Lung (tissue), 12 donors: ENCODE results near the gene CLDN17. TPM values are rescaled to one million over a fixed set of nuclear protein-coding genes. Genes with fewer than 3 reads are reported as not detected.

Source experiments
- ATAC-seq: fragments of 200-7000 bp; cut with Tn5 transposase; one replicate; pipeline ENCODE4 v1.9.1; 2020; ENCODE audit warnings: moderate number of reproducible peaks; ENCODE audit not compliant: insufficient read depth, low FRiP score
- DNase-seq, 3 donors: peaks; one replicate each; pipeline ENCODE4 v3.0.0-alpha.2; 2013 to 2017
- H3K27ac ChIP-seq, 2 donors: one replicate each; pipeline ENCODE4 v1.5.1; 2013; ENCODE audit warnings: mild to moderate bottlenecking in 2 of 2, moderate library complexity in 2 of 2, control low read depth in 1 of 2, inconsistent platforms in 1 of 2, low read depth in 1 of 2, low read length in 1 of 2
- H3K27me3 ChIP-seq, 3 donors: one replicate each; pipeline ENCODE4 v1.5.1; 2013; ENCODE audit warnings: low read length in 2 of 3; ENCODE audit not compliant: control insufficient read depth in 3 of 3, insufficient read depth in 3 of 3
- H3K36me3 ChIP-seq, 4 donors: one replicate each; pipeline ENCODE4 v1.5.1; 2013; ENCODE audit warnings: low read length in 4 of 4, mild to moderate bottlenecking in 1 of 4, moderate library complexity in 1 of 4; ENCODE audit not compliant: control insufficient read depth in 4 of 4, insufficient read depth in 4 of 4
- H3K4me1 ChIP-seq, 5 donors: one replicate each; pipeline ENCODE4 v1.5.1; 2013; ENCODE audit warnings: low read length in 5 of 5, mild to moderate bottlenecking in 2 of 5, moderate library complexity in 1 of 5; ENCODE audit not compliant: control insufficient read depth in 5 of 5, insufficient read depth in 5 of 5
- H3K4me3 ChIP-seq: one replicate; pipeline ENCODE4 v1.5.1; 2013; ENCODE audit warnings: mild to moderate bottlenecking, control low read depth, moderate library complexity
- H3K9ac ChIP-seq, 2 donors: one replicate each; pipeline ENCODE4 v1.5.1; 2013; ENCODE audit warnings: low read length in 2 of 2, control low read depth in 1 of 2; ENCODE audit not compliant: insufficient read depth in 1 of 2
- H3K9me3 ChIP-seq, 4 donors: one replicate each; pipeline ENCODE4 v1.5.1; 2013; ENCODE audit warnings: low read length in 3 of 4, mild to moderate bottlenecking in 1 of 4, moderate library complexity in 1 of 4; ENCODE audit not compliant: control insufficient read depth in 4 of 4, insufficient read depth in 3 of 4
- WGBS, 2 donors: extraction: QIAGEN DNeasy Blood & Tissue Kit; methylation state at CpG; one replicate each; pipeline ENCODE4 v1.1.7; 2013; 5-methylcytosine and 5-hydroxymethylcytosine counted together
- polyA plus RNA-seq, 2 donors: library from polyadenylated mRNA; stranded (reverse); fragments of 200-250 nt; gene quantifications; one replicate each; pipeline ENCODE4 v1.2.1, GENCODE V29; 2013
- total RNA-seq, 2 donors: library from RNA; depleted of rRNA in 1 of 2; stranded (reverse); fragments of >200 nt in 1 of 2; gene quantifications; one replicate each; pipeline ENCODE4 v1.2.1, GENCODE V29; 2014 to 2021
- TF ChIP-seq, protein P1 (sequence below): IDR thresholded peaks from 2 replicates; pipeline ENCODE4 v1.5.1; 2012; ENCODE audit warnings: mild to moderate bottlenecking; ENCODE audit errors: control extremely low read depth, extremely low read depth
- donor health status: control.
- donor health status: control.
- donor health status: Bipolar disorder and iron deficiency.
- donor health status: healthy.
- donor health status: DM: yes; HTN: yes; CAD: no.

The CLDN17 gene
- total and polyA plus RNA-seq, 4 donors, result not detected

DNA sequence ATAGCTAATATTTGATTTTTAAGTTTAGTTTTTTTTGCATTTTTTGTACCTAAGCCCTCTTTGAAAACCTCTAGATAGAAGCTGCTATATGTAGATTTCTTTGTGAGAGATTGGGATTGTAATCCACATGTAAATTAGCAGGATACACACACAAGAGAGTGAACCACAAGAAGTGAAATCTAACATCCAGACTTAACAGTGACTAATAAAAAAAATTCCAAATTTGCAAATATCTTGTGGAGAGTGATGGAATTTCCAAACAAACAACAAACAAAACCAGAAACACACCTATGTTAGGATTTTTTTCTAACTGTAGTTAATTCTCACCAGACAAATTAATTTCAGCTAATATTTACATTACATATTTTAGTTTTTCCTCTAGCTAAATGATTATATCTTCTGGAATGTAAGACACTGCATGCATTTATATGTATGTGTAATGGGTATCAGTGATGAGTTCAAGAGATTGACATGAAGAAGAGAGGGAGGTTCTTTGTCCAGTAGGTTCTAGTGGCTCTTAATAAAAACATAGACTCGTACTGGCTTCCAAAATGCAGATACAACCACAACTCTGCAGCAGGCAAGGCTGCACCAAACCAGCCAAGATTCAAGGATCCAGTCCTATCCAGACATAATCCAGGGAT lies 12.8 kb downstream of the CLDN17 start:
- no peaks in the 10 kb centered on the region for H3K9me3 ChIP-seq
- H3K36me3 ChIP-seq, result no peaks in the 10 kb centered on the region
- no peak overlapping the region for H3K9ac ChIP-seq
- 57 to 75% methylated on average over 1 of the region's 1 CpG for WGBS, 2 donors
- no peaks in the 10 kb centered on the region for H3K27me3 ChIP-seq
- ATAC-seq, result no peak
- DNase-seq, result no peak
- H3K27ac ChIP-seq, result no peak overlapping the region
- H3K4me3 ChIP-seq, result no peak overlapping the region
- TF ChIP-seq, protein P1, sequence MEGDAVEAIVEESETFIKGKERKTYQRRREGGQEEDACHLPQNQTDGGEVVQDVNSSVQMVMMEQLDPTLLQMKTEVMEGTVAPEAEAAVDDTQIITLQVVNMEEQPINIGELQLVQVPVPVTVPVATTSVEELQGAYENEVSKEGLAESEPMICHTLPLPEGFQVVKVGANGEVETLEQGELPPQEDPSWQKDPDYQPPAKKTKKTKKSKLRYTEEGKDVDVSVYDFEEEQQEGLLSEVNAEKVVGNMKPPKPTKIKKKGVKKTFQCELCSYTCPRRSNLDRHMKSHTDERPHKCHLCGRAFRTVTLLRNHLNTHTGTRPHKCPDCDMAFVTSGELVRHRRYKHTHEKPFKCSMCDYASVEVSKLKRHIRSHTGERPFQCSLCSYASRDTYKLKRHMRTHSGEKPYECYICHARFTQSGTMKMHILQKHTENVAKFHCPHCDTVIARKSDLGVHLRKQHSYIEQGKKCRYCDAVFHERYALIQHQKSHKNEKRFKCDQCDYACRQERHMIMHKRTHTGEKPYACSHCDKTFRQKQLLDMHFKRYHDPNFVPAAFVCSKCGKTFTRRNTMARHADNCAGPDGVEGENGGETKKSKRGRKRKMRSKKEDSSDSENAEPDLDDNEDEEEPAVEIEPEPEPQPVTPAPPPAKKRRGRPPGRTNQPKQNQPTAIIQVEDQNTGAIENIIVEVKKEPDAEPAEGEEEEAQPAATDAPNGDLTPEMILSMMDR, result no peak
- H3K4me1 ChIP-seq, result no peaks in the 10 kb centered on the region

DNA sequence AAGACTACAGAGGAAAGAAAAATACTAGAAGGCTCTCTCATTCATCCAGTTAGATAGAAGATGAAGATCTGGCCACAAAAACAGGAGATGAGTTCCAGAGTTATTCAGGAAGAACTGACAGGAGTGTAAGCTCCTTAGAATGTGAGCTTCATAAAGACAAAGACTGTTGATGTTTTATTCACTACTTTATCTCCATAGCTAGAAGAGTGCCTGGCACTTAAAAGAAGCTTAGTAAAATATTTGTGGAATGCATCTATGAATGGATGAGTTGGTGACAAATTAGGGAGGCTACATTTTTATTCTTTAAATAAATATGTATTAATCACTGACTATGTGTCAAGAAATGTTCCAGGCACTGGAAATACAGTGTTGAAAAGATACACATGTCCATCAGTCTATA lies 13.8 kb downstream of the CLDN17 start:
- TF ChIP-seq, protein P1, result no peak
- no peaks in the 10 kb centered on the region for H3K9me3 ChIP-seq
- H3K9ac ChIP-seq, result no peak overlapping the region
- no peaks in the 10 kb centered on the region for H3K27me3 ChIP-seq
- no peak for DNase-seq
- ATAC-seq, result no peak
- H3K4me1 ChIP-seq, result no peaks in the 10 kb centered on the region
- H3K36me3 ChIP-seq, result no peaks in the 10 kb centered on the region
- no peak overlapping the region for H3K27ac ChIP-seq
- no peak overlapping the region for H3K4me3 ChIP-seq

DNA sequence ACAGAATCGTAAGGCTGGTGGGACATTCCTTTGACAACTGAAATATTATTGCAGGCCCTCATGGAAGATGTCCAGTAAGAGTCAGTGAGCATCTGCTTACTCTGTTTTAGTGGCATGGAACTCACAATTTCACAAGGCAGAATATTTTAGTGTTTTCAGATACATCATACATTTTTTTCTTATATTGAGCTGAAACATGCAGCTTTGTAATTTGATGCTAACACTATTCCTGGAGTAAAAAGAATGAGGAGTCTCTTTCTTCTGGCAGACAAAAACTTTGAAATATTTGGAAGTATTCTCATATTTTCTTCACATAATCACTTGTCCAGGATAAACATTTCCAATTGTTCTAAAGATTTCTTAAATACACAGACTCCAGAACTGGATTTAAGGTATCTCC lies 17.7 kb downstream of the CLDN17 start:
- no peak overlapping the region for H3K9ac ChIP-seq
- no peaks in the 10 kb centered on the region for H3K36me3 ChIP-seq
- no peak overlapping the region for H3K4me3 ChIP-seq
- DNase-seq (no peak), ATAC-seq (no peak)
- no peaks in the 10 kb centered on the region for H3K9me3 ChIP-seq
- H3K27me3 ChIP-seq, result no peaks in the 10 kb centered on the region
- no peak overlapping the region for H3K27ac ChIP-seq
- H3K4me1 ChIP-seq, result no peaks in the 10 kb centered on the region
- WGBS, 2 donors, result 80 to 82% methylated on average over 1 of the region's 1 CpG
- TF ChIP-seq, protein P1, result no peak
